HG03571 (cell line): ENCODE results near the gene KLHL33.
A peak's percentile ranks its signal among the peaks of the same experiment; 100 is the strongest.
"Not testable (repeated sequence)": the region's sequence is repeated elsewhere in the genome, so short reads cannot be mapped to it uniquely, and the experiment has no call there.

ENCODE experiments used
- ATAC-seq: cut with Tn5 transposase; IDR thresholded peaks from one replicate; pipeline ENCODE4 v1.9.1; 2021; ENCODE audit not compliant: unreplicated experiment

Gene KLHL33

DNA sequence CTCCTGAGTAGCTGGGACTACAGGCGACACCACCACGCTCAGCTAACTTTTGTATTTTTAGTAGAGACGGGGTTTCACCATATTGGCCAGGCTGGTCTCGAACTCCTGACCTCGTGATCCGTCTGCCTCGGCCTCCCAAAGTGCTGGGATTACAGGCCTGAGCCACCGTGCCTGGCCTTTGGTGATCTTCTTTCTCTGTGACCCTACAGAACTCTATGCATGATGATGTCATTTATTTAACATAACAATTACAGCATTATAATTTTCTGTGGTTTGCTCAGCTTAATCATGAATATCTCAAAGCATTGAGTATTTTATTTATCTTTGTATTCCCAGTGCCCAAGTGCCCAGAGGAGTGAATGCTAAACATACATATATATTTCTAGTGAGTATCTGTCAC, 16.9 kb upstream of the KLHL33 start:
- ATAC-seq, result not testable (repeated sequence)

DNA sequence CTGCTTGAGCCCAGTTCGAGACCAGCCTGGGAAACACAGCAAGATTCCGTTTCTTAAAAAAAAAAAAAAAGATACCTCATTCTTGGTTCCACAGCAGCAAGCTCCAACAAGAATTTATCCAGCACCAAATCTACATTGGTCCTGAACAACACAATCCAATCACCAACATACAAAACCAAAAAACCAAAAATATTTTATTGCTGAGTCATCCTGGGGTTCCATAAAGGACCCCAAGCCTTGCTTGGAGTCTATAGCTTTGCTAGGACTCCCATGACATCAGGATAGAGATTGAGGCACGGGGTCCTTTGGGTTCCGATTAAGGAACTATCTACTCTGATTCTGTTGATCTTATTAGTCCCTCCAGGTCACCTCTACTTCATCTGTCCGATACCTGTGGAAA, 10.9 kb upstream of the KLHL33 start:
- ATAC-seq, result no peak

DNA sequence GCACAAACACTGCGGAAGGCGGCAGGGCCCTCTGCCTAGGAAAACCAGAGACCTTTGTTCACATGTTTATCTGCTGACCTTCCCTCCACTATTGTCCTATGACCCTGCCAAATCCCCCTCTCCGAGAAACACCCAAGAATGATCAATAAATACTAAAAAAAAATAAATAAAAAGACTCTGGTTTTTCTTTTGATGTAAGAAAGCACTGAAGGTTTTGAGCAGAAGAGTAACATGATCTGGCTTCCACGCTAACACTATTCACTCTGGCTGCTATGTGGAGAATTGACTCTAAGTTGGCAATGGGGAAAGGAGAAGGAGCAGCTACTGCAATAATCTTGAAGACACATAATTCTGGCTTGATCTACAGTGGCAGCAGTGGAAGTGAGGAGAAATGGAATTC, 7.7 kb upstream of the KLHL33 start:
- not testable (repeated sequence) for ATAC-seq

DNA sequence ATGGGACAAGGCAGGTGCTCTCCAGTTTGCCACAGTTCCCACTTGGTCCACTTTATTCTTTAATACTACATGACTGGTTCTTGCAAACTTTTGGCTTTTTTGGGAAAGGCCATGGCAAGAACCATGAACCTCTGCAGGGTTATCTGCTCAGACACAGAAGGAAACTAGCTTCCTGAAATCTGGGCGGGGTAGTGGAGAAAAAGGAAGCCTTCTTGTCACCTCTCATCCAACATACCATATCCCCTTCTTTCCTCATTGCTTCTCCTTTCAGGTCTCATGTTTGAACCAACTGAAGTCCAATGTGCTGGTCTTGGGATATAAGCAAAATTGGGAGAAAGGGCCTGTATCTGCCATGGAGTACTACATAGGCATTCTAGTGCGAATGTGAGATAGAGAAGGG, 5.5 kb upstream of the KLHL33 start:
- no peak for ATAC-seq

DNA sequence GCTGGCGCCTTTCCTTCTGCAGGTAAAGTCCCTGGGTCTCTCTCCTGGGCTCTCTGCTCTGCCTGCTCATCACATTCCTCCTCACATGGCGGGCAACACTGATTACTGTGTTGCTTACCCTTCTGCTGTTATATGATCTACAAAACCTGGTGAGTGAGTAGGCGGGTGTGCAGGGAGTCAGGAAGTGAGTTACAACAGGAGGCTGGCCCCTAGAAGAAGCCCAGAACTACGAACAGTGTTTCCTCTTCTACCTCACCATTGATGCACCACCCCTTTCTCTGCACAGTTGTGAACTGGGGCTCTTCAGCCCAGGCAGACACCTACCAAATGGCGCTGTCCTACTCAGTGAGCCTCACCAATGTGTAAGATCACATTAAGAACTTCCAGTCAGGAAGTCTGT, 4.9 kb upstream of the KLHL33 start:
- peak; percentile 76 for ATAC-seq

DNA sequence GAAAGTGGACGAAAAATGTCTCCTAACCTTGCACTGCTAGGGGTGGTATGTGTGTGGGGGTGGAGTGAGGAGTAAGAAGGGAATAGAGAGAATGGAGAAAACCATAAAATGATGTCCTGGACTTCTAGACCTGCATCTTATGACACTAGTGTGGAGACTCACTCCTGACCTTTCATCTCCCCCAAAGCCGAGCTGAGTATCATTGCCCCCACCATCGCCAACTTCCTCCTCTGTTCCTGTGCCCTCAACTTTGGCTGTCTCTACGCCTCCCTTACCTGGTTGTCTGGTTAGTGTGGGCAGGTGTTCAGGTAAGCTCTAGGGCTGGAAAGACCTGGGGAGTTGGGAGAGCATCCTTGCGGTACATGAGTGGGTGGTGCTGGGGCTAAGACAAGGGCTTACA, 4.5 kb upstream of the KLHL33 start:
- ATAC-seq, result no peak

DNA sequence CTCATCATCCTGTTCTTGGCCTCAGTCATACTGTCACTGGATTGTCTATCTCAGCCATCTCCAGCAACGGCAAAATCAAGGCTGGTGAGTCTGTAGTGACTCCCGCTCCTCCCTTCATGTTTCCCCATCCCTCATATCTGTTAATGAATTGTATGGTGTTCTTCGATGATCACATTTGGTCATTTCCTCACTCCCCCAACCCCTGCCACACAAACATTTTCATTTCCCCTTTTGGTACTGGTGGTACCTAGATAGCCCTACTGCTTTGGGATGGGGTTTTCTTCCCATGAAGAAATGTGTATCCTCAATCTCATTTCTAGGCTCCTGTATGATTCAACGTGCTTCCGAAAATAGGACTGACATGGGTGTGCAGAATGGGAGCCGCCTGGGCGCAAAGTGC, 2.7 kb upstream of the KLHL33 start:
- no peak for ATAC-seq

DNA sequence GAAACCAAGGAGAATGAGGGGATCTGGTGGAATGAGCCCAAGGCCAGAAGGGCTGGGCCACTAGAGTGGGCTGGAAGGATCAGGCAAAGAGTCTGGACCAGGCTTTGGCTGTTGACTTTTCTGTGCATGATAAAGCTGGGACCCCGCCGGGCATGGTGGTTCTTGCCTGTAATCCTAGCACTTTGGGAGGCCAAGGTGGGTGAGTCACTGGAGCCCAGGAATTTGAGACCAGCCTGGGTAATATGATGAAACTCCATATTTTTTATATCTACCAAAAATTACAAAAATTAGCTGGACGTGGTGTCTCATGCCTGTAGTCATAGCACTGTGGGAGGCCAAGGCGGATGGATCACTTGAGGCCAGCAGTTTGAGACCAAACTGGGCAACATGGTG, 393 bp upstream of the KLHL33 start:
- no peak for ATAC-seq

DNA sequence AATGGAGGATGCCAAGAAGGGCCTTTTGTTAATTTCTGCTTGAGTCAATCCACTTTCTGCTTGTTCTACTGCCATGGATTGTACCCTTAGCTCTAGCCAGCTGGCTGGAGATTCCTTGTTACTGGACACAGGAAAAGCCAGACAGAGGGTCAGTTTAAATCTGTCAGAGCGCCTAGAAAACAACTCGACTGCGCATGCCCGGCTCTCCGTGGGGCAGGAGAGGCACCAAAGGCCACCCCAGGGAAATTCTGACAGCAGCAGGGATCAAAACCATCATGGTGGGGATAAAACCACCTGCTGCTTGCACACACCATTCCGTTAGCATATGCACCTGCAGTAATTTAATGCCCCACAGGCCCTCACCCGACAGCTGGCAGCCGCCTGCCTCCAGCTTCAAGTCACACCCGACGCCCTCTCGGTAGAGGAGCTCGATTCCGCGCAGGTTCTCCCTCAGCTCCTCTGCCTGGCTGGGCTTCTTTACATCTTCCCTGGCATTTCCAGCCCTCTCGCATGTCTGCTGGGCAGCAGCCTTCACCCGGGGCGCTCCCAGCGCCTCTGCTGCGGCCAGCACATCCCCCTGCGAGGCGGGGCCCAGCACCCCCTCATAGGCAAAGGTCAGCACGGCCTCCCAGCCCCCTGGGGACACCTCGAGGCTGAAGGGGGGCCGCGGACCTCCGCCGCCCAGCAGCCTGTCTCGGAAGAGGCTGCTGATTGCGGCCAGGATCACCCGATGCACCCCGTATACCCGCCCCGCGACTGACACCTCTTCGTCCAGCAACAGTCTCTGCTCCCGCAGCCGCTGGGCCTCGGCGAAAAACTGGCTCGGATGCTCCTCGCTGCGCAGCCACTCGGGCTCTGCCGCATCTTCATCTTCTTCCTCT, 1.0 kb downstream of the KLHL33 start:
- no peak for ATAC-seq

DNA sequence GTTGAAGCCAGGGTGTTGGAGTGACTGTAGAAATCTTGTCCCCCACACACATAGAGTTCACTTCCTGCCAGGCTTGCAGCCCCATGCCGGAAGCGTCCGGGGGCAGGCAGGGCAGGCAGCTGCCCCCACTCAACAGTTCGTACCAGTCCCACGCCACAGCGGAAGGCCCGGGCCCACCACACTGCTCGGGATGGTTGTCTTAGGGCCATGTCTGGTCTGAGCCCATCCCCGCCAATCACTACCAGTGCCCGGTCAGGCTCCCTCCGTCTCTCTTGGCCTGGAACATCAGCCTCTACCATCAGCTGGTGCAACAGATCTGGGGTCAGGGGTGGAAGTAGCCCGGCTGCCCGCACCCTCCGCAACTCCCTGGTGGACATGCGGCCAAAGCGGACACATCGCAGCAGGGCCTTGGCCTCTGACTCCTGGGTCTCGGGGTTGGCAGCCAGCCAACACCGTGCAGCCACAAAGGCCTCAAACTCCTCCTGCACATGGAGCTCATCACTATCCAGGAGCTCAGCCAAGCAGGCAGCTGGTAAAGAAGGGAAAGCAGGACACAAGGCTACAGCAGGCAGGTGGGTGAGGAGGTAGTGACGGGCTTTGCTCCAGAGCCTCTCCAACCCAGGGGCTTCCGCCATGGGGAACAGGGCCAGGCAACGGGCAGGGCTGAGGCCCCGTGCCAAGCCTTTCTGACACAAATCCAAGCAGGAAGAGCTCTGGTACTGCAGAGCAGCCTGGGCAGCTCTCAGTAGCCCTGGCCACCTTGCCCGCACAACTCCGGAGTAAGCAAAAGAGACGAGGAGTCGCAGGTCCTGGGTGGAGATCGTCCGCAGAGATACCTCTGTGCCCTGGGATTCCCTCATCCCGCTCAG, 5.9 kb downstream of the KLHL33 start:
- ATAC-seq, result no peak

DNA sequence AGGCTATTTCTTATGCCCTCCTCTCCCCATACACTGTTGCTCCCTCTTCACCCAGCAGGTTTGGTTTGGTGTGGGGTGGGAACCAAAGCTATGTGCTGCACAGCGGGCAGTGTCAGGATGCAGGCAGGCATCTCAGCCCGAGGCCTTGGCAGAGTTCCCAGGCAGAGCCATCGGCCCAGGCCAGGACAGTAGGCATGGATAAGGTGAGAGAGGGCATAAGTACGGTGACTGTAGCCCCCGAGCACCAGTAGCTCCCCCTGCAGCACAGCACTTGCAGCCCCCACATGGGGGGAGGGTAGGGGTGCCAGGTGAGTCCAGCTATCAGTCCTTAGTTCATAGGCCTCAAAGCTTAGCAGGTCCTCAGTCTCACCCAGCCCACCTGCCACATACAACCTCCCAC, 7.2 kb downstream of the KLHL33 start:
- no peak for ATAC-seq

DNA sequence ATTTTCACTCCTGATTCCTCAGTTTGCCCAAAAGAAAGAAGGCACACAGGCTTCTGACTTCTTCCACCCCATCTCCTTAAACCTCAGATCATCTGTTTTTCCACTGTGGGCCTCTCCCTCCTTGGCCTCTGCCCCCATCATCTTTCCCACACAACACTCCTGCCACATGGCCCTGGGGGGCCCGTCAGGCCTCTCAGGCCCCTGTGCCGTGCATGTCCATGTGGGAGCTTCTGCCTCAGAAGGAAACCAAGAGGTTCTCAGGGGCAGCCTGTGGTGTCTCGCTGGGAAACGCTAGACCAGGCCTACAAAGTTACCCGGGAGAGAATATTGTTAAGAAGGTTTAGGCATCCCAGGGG, 8.0 kb downstream of the KLHL33 start:
- ATAC-seq, result peak; percentile 45

DNA sequence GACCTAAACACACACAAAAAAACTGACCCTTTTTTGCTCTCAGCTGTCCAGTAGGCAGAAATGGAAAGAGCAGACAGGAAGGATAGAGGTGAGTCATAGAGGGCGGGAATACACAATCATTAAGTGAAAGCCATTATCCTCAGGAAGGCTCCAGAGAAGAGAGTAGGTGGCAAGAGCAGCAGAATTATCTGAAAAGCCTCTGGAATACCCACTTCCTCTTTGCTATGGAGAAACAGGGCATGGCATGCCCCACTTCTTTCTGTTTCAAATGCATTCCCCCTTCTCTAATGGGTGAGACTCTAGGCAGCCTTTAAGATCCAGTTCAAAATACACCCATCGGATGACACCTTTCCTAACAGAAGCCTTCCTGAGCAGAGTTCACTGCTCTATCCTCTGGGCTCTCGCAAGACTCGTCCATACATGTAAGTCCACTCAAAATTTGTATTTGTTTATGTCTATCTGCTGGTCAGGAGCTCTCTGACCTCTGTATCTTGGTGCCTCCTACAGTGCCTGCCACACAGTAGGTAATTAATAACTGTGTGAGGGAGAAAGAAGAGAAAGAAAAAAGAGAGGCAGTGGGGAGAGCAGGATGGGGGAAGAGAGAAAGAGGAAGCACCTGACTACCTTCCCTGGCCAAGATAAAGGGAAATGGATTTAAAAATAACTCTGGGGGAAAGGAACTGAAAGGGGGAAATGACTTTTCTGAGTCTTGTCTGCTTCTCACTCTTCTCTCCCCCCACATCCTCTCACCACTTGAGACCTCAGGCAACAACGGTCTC, 8.5 kb downstream of the KLHL33 start:
- ATAC-seq, result peak; percentile 68

DNA sequence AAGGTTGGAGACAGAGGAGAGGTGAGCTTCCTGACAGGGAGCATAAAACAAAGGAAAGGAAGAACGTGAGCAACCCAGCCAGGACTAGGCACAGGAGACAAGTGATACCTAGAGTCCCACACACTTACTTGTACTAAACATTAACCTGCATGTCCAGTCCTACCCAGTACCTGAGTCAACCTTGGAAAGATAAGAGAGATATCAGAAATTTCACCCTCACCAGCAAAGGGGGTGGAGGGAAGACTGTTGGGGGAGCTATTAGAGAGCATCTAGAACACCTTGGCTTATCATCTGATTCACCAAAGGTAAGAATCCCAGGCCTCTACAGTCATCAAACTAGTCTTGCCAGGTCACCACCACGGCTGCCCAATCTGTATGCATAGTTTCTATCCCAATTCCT, 11.1 kb downstream of the KLHL33 start:
- no peak for ATAC-seq

DNA sequence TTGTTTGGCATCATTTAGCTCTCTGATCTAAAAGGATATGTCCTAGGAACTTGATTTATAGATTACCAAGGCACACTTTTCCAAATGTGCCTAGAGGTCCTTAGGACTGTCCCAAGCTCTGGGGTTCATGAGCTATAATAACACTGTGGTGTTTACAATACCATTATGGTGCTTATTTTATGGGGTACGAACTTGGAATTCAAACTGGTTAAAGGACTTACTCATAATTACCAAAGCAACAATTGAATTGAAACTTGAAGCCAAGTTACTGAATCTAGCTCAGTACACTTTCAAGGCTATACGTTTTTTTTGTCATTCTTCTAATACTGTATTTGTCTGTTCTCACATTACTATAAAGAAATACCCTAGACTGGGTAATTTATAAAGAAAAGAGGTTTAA, 13.1 kb downstream of the KLHL33 start:
- ATAC-seq, result no peak

DNA sequence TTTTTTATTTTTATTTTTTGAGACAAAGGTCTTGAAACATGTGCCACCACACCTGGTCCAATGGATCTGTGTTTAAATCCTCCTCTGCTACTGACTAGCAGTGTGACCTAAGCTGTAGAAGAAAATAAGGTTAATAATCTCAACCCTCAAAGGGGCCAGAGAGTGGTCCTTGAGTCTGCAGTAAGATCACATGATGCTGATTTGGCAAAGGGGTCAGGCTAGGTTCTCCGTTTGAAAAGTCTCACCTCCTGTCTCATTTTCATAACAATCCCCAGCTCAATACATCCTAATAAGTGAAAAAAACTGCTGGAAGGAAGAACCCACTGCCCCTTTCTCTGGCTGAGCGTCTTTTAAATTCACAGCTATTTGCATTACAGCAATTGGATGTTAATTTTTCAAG, 14.7 kb downstream of the KLHL33 start:
- no peak for ATAC-seq

DNA sequence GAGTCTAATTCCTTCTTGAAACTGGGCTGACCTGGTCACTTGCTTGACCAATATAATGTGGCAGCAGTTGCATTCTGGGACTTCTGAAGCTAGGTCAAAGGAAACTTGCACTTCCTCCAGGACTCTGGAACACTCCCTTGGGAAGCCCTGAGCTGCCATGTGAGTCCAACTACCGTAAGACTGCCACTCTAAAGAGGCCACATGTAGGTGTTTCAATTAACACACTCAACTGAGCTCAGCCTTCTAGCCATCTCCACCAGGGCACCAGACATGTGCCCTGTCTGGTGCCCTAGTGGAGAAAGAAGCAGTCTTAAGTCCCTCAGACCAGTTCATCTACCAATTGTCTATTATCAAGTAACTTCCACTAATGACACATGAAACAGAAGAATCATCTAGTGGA, 16.5 kb downstream of the KLHL33 start:
- no peak for ATAC-seq

DNA sequence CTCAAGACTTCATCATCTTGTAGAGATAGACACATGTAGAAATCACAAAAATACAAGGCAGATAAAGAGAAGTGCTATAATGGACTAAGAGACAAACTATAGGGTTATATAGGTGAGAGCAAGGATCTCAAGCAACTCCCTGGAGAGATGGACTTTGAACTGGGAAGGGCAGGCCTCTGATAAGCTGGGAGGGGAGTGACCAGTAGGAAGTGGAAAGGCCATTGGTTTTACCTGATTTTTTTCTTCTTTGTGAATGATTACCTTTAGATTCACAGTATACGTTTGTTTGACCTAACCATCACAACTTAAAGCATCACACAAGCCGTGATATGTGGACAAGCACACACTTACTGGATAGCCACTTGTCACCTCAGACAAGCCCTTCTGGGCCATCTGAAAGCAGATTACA, 17.5 kb downstream of the KLHL33 start:
- ATAC-seq, result no peak

DNA sequence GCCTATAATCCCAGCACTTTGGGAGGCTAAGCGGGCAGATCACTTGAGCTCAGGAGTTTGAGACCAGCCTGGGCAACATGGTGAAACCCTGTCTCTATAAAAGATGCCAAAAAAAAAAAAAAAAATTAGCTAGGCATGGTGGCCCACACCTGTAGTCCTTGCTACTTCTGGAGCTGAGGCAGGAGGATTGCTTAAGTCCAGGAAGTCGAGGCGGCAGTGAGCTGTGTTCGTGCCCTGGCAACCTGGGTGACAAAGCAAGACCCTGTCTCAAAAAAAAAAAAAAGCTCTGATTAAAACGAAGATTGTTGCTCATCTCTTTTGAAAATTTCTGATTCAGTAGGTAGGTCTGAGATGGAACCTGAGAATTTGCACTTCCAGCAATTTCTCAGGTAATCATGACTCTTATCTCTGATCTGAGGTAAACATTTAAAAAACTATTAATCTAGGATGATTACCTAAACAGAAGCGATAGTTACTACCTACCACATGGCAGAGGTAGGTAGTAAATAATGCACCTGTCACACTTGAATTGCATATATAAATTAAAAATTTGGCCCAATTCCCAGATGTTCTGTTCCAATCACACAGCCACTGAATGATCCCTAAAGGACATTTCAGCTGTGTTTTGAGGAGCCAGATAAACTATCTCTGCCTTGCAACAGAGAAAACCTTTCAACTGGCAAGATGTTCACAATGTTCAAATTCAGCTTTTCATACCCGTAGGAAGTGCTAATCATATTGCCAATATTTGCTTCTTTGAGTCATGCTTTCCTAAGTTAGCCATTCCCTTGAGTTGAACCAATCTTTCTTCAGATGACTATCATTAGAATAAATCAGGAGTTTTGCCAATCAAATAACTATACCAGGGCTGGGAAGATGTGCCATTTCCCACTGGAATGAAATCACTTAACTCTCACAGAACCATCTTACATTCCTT, 18.4 kb downstream of the KLHL33 start:
- no peak for ATAC-seq

DNA sequence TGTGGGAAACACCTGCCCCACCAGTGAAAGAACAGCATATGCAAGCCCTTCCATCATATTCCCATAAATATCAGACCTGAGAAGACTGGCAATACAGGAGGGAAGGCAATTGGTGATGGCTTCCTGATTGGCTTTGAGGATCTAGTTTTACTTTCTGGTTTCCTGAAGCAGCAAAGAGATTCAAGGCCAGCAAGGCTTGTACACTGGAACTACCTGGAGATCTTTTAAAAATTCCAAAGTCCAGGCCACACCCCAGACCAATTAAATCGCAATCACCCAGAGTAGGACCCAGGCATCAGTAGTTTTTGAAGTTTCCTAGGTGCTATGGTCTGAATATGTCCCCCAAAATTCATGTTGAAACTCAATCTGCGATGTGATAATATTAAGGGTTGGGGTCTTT, 19.7 kb downstream of the KLHL33 start:
- no peak for ATAC-seq
